ENCODE data around the gene TBC1D2B. TPM values are rescaled to one million over a fixed set of nuclear protein-coding genes. Genes with fewer than 3 reads are reported as not detected.
A peak's percentile ranks its signal among the peaks of the same experiment; 100 is the strongest.
"Not testable (repeated sequence)": the region's sequence is repeated elsewhere in the genome, so short reads cannot be mapped to it uniquely, and the experiment has no call there.

TBC1D2B gene
- total and polyA plus RNA-seq, 2 donors from 2014 or later = 8.5 to 41.6 TPM

- peak in 1 of 5 donors; percentile 52 for DNase-seq
- peaks cover 0 to 31% (median 4%) of the 10 kb centered on the region in 3 donors for H3K4me1 ChIP-seq (ENCODE audit: control insufficient read depth in 2 of 3, insufficient read depth in 2 of 3, low read depth in 1 of 3, low read length in 3 of 3)
- H3K4me3 ChIP-seq (ENCODE audit: low read length in 3 of 3) = no peak overlapping the region
- no peak for TF ChIP-seq CTCF (IDR thresholded peaks at IDR 0.05; ENCODE audit: borderline replicate concordance, extremely low read depth, insufficient read depth)
- intact Hi-C loops (cut with DNase I) = no loop called here
- no peak for FAIRE-seq
- H3K9ac ChIP-seq (ENCODE audit: low read length in 3 of 3) = no peak overlapping the region
- H3K27ac ChIP-seq (ENCODE audit: low read depth in 2 of 2, low read length in 2 of 2) = peak overlapping the region; percentile 37 to 41
- no peaks in the 10 kb centered on the region for H3K27me3 ChIP-seq (ENCODE audit: control insufficient read depth, insufficient read depth, low read length)
- no peaks in the 10 kb centered on the region for H3K9me3 ChIP-seq (ENCODE audit: control insufficient read depth in 2 of 3, insufficient read depth in 1 of 3, low read length in 3 of 3)
- H3K36me3 ChIP-seq (ENCODE audit: control insufficient read depth in 2 of 3, insufficient read depth in 3 of 3, low read length in 3 of 3) = peaks cover 0 to 3% (median 0%) of the 10 kb centered on the region in 3 donors
Observed at GRCh38 chr15:77992356-77993222, 84.9 kb downstream of the TBC1D2B start.

- Histone ChIP-seq H3K4me1 (ENCODE audit: control insufficient read depth in 2 of 3, insufficient read depth in 2 of 3, low read depth in 1 of 3, low read length in 3 of 3) (peaks cover 0 to 26% (median 4%) of the 10 kb centered on the region in 3 donors), H3K27ac (ENCODE audit: low read depth in 2 of 2, low read length in 2 of 2) (peak overlapping the region in 1 of 2 donors; percentile 47)
- intact Hi-C loops (cut with DNase I); H3K27me3 ChIP-seq (ENCODE audit: control insufficient read depth, insufficient read depth, low read length); H3K9me3 ChIP-seq (ENCODE audit: control insufficient read depth in 2 of 3, insufficient read depth in 1 of 3, low read length in 3 of 3); FAIRE-seq; H3K9ac ChIP-seq (ENCODE audit: low read length in 3 of 3); H3K4me3 ChIP-seq (ENCODE audit: low read length in 3 of 3); H3K36me3 ChIP-seq (ENCODE audit: control insufficient read depth in 2 of 3, insufficient read depth in 3 of 3, low read length in 3 of 3): not testable (repeated sequence)
- DNase-seq = peak in 4 of 5 donors; percentile 38 to 92 (median 69)
Observed at GRCh38 chr15:77991658-77992201, 85.8 kb downstream of the TBC1D2B start.

- Histone ChIP-seq H3K27ac (ENCODE audit: low read depth in 2 of 2, low read length in 2 of 2) (no peak overlapping the region), H3K36me3 (ENCODE audit: control insufficient read depth in 2 of 3, insufficient read depth in 3 of 3, low read length in 3 of 3) (no peaks in the 10 kb centered on the region), H3K27me3 (ENCODE audit: control insufficient read depth, insufficient read depth, low read length) (no peaks in the 10 kb centered on the region), H3K9ac (ENCODE audit: low read length in 3 of 3) (no peak overlapping the region), H3K9me3 (ENCODE audit: control insufficient read depth in 2 of 3, insufficient read depth in 1 of 3, low read length in 3 of 3) (no peaks in the 10 kb centered on the region), H3K4me3 (ENCODE audit: low read length in 3 of 3) (no peak overlapping the region), H3K4me1 (ENCODE audit: control insufficient read depth in 2 of 3, insufficient read depth in 2 of 3, low read depth in 1 of 3, low read length in 3 of 3) (peaks cover 0 to 26% (median 4%) of the 10 kb centered on the region in 3 donors)
- no peak for FAIRE-seq
- TF ChIP-seq CTCF (IDR thresholded peaks at IDR 0.05; ENCODE audit: borderline replicate concordance, extremely low read depth, insufficient read depth) = no peak
- no peak for DNase-seq
- intact Hi-C loops (cut with DNase I) = no loop called here
Observed at GRCh38 chr15:77991029-77991406, 86.5 kb downstream of the TBC1D2B start.
